Measurements from ENCODE around the gene THAP12.
"Not testable (repeated sequence)": the region's sequence is repeated elsewhere in the genome, so short reads cannot be mapped to it uniquely, and the experiment has no call there.

Gene THAP12

DNA sequence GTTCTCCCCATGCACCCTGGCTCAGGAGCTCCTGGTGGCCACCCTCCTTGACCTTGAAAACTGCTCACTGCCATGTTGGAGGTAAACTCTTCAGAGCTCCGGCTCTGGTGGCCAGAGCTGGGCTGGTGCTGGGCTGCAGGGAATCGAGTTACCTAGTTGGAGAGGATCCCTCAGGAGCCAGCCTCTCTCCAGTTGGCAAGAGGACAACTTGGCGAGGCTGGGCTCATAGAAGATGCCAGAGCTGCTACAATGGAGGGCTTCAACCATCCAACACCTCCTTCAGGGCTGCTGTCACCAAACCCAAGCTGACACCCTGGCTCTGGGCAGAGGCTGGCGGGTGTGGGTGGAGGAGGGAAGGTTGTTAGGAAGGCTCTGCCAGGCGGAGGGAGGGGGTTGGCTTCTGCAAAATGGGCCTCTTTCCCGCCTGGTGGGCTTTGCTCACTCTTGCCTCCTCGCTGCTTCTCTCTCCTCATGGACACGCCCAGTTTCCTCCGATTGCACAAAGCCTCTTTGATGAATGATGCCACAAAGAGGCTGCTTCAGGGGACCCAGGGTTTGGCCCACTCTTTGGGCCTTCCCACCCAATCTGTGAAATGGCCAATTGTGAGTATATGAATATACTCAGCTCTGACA is 53.1 kb downstream of the THAP12 start:
- no peak for DNase-seq (ENCODE audit: low read depth)

DNA sequence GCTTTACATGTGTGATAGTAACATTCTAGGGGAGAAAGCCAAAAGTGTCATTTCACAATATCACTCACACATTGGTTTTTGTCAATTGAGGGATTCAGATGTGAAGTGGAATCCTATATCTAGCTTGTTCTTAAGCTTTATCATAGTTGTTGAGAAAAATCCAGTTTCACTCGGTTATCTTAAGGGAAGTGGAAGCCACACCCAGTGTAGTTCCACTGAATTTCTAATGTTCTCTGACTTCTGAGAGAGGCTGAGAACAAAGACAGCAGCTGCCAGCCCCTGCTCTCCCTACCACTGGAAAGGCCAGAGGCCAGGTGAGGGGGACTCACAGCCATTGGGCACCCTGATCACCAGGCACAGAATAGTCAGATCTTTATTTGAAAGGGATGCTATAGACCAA is 53.7 kb downstream of the THAP12 start:
- no peak for DNase-seq (ENCODE audit: low read depth)

DNA sequence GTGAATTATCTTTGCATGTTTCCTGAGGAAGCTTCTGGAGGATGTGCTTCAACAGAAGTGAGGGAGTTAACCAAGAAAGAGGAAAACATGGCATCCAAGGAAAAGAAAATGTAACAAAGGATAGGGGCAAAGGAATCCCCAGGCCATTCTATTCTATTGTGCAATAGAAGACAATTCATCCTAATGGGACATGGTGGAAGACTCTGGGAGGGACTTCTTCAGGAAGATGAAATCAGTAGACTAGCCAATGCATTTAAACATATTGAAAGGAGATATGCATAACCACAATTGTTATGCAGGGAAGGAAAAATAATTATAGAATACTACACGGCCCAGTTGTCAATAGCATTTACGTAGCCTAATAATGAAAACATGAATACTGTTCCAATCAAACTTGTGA is 55.7 kb downstream of the THAP12 start:
- DNase-seq (ENCODE audit: low read depth): no peak

DNA sequence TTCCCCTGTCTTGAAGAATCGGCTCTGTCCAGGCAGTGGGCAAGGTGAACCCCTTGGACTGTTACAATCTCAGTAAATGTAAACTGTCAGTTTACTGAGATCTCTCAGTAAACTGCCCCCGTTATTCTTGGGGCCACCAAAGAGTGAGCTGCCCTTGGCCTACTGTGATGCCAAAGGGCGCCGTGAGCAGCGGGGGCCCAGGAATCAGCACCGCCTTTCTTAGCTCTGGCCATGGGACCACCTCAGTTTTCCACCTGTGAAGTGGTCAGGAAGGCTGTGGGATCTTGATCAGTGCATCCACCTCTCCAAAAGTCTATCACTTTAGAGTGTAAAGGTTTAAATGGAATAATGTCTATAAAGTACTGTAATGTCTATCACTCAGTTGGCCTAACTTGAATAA is 57.1 kb downstream of the THAP12 start:
- no peak for DNase-seq (ENCODE audit: low read depth)

DNA sequence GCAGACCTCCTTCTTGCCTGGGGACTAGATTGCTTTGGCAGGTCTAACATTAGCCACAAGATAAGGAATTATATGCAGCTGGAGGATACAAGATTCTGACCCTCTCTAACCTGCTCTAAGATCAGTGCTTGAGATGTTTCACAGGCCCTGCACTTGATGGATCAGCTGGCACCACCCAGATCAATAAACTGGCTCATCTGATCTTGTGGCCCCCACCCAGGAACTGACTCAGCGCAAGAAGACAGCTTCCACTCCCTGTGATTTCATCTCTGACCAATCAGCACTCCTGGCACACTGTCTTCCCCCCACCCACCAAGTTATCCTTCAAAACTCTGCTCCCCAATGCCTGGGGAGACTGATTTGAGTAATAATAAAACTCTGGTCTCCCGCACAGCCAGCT is 57.6 kb downstream of the THAP12 start:
- DNase-seq (ENCODE audit: low read depth): not testable (repeated sequence)

DNA sequence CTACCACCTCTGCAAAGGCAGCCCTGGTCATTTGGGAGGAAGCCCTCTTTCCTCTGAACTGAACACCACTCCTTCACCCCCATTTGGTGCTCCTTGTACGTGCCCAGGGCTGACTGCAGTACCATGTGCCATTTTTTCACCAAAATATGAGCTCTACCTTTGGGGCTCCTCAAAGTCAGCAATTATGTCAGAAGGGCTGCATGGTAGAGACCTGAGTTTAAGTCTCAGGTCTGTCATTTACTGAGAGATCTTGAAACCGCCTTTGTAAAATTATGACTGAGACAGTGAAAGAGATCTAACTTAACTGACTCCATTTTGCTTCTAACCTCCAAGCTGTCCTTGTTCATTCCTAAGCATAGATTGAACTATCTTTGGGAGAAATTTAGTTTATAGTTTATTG is 58.0 kb downstream of the THAP12 start:
- no peak for DNase-seq (ENCODE audit: low read depth)

DNA sequence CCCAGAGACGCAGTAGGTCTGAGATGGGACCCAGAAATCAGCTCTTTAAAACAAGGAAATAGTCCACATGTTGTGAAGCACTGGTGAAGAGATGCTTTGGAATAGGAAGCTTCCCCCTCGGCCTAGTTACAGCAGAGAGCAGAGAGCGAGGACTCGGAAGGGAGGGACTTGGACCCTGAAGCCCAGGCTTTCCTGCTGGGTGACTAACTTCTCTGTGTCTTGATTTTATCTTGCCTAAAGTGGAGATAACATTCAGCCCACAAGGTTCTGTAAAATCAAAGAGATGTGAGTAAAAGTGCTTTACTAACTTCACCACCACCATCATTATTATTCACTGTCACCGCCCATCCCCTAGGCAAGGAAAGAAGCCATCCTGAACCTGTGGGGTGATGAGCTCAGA is 58.4 kb downstream of the THAP12 start:
- no peak for DNase-seq (ENCODE audit: low read depth)

DNA sequence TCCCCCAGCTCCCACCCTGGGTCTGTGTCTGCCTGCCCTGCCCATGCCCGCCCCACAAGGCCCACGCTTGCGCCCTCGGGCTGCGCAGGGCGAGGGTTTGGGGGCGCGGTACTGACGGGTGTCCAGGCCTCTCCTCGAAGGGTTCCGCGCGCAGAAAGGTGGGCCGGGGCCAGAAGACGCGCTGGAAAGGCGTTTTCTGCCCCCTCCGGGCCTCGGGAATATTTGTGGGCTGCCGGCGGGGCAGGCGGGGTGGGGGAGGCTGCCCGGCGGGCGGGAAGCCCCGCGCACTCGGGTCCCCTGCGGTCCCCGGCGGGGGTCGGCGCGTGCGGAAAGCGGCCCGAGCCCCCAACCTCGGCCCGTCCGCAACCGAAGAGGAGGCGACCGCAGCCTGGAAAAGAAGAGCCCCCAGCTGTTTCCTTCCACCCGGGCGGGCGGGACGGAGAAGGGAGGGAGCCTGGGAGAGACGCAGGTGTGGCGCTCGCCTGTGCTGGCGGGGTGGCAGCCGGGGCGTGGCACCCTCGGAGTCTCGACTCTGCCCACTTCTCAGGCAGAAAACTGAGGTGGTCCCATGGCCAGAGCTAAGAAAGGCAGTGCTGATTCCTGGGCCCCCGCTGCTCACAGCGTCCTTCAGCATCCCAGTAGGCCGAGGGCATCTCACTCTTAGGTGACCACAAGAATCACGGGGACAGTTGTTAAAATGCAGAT is 59.0 kb downstream of the THAP12 start:
- DNase-seq (ENCODE audit: low read depth): no peak

DNA sequence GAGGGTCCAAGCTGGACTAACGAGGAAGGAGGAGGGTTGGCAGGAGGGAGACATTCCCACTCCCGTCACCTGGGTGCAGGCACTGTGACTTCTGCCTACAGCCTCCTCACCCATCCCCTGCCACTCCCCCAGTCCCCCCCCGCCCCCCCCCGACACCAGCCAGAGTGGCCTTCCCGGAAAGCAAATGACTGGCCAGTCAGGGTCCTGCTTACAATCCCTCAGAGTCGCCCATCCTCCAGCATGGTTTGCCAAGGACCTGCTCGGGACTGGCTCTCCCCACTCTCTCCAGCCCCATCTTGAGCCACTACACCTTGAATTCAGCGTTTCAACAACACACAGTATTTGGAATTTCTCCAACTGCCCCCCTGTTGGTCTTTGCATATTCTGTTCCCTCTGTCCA is 59.6 kb downstream of the THAP12 start:
- DNase-seq (ENCODE audit: low read depth): no peak

DNA sequence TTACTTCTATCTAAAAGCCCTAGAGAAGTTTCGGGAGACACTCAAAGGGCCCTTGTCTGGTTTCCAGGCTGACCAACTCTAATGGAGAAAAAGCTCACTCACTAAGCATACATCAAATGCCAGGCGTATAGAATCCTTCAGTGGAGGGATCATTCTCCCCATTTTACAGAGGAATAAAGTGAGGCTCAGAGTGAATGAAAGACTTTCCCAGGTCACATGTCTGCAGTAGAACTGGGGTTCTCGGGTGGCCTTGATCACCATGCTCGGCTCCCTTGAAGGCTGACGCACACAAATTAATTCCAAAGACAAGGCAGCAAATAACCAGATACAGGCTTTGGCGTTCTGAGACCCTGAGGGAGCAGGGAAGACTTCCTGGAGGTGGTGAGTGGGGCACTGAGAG is 60.0 kb downstream of the THAP12 start:
- DNase-seq (ENCODE audit: low read depth): no peak

DNA sequence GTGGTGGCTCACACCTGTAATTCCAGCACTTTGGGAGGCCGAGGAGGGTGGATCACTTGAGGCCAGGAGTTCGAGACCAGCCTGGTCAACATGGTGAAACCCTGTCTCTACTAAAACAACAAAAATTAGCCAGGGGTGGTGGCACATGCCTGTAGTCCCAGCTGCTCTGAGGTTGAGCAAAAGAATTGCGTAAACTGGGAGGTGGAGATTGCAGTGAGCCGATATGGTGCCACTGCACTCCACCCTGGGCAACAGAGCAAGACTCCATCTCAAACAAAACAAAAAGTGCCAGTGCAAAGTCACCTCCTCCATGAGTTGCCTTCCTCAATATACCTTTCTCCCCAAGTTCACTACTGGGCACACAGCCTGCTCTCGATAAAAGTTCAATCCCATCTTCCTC is 61.1 kb downstream of the THAP12 start:
- DNase-seq (ENCODE audit: low read depth): not testable (repeated sequence)

DNA sequence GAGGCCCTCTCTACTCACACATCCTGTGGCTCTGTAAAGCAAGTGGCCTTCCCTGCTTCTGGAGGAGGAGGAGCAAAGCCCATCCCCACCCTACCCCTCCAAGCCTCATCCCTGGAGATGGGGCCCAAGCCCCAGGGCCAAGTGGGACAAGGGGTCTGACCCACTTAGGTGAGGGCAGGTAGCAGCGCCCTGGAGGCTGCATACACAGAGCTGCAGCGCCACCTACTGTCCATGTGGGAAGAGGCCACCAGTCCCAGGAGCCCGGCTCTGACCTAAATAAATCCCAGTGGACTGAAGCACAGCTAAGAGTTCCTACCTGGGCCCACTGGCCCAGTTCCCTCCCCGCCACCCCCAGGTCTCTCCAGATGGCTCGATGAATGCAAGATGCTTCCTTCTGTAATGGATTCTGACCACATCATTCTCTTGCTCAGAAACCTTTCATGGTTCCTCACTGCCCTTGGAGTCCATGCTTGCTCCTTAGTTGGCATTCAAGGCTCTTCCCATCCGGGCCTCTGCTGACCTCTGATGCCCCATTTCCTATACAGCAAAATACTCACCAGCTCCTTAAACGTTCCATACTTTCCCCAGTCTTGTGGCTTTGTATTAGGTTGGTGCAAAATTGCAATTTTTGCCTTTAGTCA is 62.1 kb downstream of the THAP12 start:
- DNase-seq (ENCODE audit: low read depth): peak; percentile 89

DNA sequence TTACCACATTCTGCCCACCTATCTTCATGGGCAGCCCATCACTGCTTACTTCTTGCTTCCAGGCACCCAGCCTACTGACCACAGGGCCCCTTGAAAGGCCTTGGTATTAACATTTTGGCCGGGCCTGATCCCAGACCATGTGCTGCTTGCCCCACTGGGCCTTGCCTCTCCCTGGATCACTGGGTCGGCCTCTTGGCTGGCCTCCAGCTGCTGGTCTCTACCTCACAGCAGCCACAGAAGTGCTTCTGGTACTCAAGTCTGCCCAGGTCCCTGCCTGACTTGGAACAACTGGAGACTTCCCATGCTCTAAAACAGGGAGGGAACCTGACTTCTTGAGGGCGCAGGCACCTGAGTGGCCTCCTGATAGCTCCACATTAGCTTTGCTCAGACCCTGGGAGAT is 63.6 kb downstream of the THAP12 start:
- no peak for DNase-seq (ENCODE audit: low read depth)

DNA sequence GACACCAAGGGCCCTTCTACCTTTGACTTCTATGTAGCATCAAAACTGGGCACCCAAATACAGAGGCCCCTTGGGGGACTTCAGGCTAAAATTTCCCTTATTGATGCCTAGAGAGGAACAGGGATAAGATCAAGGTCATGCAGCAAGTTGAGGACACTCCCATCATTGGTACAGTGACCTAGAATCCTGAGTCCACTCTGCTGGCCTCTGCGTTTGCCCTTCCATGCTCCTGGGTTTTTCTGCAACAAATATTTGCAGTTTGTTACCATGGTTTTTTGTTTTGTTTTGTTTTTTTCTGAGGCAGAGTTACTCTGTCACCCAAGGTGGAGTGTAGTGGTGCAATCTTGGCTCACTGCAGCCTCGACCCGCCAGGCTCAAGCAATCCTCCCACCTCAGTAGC is 64.2 kb downstream of the THAP12 start:
- no peak for DNase-seq (ENCODE audit: low read depth)

DNA sequence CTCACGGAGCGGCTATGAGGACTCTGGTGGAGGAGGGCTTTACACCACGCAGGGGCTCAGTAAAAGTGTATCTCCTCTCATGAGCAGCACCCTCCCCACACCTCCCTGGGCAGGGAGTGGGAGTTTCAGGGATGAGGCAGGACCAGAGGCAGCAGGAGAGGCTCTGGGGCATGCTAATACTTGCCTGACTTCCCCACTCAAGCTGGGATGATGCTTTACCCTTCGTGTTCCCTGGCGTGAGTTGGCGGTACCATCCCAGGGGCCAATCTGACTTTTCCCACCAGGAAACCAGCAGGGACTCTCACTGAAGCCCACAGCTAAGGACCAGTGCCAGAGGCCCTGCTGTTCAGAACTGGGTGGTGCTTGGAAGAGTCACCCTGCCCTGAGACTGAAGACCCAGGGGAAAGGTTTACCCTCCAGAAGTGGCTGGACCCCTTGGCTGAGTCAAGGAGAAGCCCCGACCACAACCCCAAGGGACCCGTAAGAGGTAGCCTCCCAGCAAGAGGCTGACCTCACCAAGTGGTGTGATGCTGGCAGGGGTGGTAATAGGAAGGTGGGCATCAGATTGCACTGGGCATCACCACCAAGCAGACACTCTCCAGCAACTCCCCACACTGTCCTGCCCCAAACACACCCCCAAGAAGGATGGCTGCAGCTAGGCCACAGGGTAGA is 65.6 kb downstream of the THAP12 start:
- no peak for DNase-seq (ENCODE audit: low read depth)

DNA sequence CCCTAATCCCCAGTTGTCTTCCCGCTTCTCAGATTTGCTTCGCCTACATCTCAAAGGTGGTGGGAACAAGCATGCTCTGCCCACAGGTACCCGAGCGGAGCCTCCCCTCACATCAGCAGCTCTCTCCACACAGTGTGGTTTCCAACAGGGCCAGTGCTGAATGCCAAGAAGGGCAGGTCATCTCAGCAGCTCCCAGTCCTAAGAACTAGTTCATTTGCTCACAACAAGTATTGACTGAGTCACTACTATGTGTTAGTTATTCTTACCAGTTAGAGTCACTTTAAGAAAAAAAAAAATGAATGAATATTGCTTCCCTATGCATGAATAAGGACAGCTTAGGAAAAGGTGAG is 66.2 kb downstream of the THAP12 start:
- DNase-seq (ENCODE audit: low read depth): no peak

DNA sequence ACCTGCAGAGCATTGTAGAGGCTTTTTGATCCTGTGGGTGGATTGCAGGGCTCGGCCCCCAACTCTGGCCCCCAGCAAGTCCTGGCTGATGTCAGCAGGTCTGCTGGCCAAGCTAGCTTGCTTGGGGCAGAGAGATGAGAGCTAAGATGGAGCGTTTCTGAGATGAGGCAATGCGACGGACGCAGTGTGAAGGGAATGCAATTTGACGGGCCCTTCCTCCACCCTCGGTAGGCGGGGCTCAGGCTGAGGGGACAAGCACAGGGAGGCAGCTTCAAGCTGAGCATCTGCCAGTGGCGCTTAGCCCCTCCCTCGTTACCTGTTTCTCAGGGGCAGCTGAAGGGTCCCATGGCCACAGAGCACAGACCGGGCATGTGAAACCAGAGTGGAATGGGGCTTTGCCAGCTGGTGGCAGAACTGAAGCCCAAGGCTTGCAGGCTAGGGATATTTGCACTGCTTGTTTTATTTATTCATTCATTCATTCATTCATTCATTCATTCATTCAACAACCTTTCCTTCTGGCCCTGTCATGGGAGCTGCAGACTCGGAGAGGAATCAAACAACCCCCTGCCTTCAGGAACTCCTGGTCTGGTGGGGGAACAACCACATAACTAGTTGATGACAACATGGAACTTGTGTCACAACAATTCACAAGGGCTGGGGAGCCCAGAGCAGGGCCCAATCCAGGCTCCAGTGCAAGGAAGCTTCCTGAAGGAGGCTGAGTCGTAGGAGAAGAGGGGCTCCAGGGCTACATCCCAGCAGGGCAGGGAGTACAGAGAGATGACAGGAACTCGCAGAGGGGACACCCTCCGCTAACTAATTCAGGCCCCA is 66.8 kb downstream of the THAP12 start:
- DNase-seq (ENCODE audit: low read depth): no peak

DNA sequence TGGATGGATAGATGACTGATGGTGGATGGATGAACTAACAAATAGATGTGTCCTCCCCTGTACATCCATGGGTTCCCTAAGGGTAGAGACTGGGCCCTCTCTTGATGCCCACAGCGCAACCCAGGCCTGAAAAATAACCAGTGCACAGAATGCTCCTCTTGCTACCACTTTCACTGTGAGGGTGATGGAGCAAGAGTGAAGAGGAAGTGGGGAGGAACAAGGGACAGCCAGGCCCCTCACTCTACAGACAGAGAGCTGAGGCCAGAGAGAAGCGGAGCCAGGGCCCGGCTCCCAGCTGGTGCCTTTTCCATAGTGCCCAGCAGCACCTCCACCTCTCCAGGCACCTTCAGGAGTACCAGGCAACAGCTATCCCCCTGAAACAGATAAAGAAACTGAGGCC is 67.7 kb downstream of the THAP12 start:
- DNase-seq (ENCODE audit: low read depth): no peak

DNA sequence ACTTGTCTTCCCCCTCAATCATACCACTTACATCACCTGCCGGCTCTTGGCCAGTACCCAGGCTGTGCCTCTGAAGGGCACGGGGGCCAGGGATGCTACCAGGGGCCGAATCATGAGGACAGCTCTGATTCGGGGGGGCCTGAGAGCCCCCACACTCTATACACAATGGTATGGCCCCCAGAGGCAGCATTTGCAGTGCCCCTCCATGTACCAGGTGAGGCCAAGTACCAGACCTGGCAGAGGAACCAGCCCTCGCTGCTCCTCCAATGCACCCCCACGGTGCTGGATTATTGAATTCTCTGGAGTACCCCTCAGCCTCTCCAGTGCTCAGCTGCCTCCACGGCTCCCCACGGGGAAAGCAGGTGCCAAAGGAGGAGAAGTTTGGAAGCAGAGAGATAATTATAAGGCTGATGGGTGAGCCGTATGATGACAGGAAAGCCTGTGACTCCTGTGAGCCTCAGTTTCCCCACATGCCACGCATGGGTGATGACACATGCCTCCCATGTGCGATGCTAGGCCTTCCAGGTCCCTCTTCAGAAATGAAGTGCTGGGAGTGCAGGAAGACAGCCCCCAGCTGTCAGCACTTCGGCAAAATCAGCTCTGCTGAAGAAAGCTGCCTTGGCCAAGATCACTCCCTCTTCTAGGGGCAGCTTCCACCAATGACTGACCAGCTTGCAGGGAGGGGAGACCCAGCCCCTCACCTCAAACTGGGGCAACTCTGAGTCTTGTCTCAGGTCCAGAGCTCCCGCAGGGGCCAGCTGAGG is 69.9 kb downstream of the THAP12 start:
- DNase-seq (ENCODE audit: low read depth): no peak

DNA sequence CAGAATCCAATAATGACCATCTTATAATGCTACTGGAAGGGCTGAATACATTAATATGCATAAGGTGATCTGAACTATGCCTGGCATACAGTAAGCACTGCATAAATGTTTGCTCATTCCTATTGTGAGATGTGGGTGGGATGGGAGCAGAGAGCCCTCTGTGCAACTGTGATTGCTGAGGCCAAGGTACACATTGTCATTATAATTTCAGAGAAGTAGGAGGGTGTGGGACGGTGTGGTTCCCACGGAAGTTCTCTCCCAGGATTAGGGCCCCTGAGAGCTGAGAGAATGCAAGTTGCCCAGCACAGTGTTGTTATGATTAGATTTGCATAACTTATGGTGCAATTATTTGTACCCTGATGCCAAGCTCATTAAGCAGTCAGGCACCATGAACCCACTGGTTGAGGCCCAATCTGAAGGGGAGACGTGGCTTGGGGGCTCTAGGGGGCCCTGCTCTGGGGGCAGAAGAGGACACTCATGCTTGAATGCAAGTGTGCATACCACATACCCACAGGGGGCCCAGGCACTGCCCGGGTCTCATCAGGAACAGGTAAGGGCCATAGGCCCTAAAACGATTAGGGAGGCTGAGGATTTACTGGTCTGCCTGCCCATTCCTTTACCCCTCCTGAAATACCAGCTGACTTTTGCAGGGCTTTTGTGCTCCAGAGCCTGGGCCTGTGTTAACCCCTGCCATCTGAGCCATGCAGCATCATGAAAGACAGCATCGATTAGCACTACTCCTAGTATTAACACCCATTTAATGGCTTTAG is 72.8 kb downstream of the THAP12 start:
- DNase-seq (ENCODE audit: low read depth): no peak

DNA sequence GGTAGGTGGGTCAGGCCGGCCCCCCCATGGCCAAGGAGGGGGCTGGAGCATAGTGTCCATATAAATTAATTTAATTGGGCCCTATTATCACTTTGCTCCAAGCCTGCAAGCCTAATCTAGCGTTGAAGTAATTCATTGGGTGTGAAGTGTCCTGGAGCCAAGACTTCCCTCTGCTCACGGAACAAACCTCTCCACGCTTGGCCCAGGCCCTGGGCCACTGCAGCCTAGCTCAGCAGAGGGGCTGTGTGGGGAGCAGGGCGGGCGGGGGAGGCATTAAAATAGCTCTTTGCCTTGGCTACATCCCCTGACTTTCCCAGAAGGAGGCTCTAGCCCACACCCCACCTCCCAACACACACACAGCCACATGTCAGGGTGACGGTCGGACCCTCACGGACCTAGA is 73.5 kb downstream of the THAP12 start:
- no peak for DNase-seq (ENCODE audit: low read depth)
